Activated naive CD4-positive, alpha-beta T cell treated with Interleukin-2 at 50 U/mL for 16 hours (primary cell): ENCODE measurements around the gene HOXA9.

Source experiments
- DNase-seq: peaks from one replicate; pipeline ENCODE4 v3.0.0-alpha.2; 2020

HOXA9 gene

GRCh38 chr7:27163288-27164044 is 1.9 kb downstream of the HOXA9 start:
- no peak for DNase-seq

GRCh38 chr7:27162561-27163287 is 2.6 kb downstream of the HOXA9 start:
- DNase-seq: no peak

- no peak for DNase-seq
Observed at GRCh38 chr7:27161721-27162560, 3.4 kb downstream of the HOXA9 start.

GRCh38 chr7:27161214-27161720 is 4.1 kb downstream of the HOXA9 start:
- no peak for DNase-seq

- DNase-seq: peak; percentile 86
Observed at GRCh38 chr7:27160546-27161213, 4.7 kb downstream of the HOXA9 start.

GRCh38 chr7:27160145-27160545 is 5.2 kb downstream of the HOXA9 start:
- no peak for DNase-seq

GRCh38 chr7:27159266-27160144 is 5.8 kb downstream of the HOXA9 start:
- peak; percentile 1 for DNase-seq

- DNase-seq: peak; percentile 1
Observed at GRCh38 chr7:27158436-27159265, 6.7 kb downstream of the HOXA9 start.

GRCh38 chr7:27157702-27158431 is 7.5 kb downstream of the HOXA9 start:
- DNase-seq: peak; percentile 1

- DNase-seq: peak; percentile 1
Observed at GRCh38 chr7:27156916-27157701, 8.2 kb downstream of the HOXA9 start.

- DNase-seq: no peak
Observed at GRCh38 chr7:27156508-27156898, 8.8 kb downstream of the HOXA9 start, which contains the start of gene HOXA7. HOXA7 (minus strand) TSS chr7:27156675; CDS start chr7:27156545, 130 bp downstream.

GRCh38 chr7:27155816-27156507 is 9.4 kb downstream of the HOXA9 start:
- peak; percentile 7 for DNase-seq

GRCh38 chr7:27154901-27155815 is 10.2 kb downstream of the HOXA9 start:
- DNase-seq: peak; percentile 45

- DNase-seq: peak; percentile 1
Observed at GRCh38 chr7:27154369-27154768, 11.0 kb downstream of the HOXA9 start.

GRCh38 chr7:27153526-27153925 is 11.8 kb downstream of the HOXA9 start:
- DNase-seq: peak; percentile 1

GRCh38 chr7:27152816-27153442 is 12.4 kb downstream of the HOXA9 start:
- DNase-seq: no peak
